Measurements from ENCODE around the gene ZBTB16. TPM values are rescaled to one million over a fixed set of nuclear protein-coding genes. Genes with fewer than 3 reads are reported as not detected.
A peak's percentile ranks its signal among the peaks of the same experiment; 100 is the strongest.

ZBTB16 gene
- total and polyA plus RNA-seq, 8 donors: 3.4 to 55.6 (median 9.5) TPM

DNA sequence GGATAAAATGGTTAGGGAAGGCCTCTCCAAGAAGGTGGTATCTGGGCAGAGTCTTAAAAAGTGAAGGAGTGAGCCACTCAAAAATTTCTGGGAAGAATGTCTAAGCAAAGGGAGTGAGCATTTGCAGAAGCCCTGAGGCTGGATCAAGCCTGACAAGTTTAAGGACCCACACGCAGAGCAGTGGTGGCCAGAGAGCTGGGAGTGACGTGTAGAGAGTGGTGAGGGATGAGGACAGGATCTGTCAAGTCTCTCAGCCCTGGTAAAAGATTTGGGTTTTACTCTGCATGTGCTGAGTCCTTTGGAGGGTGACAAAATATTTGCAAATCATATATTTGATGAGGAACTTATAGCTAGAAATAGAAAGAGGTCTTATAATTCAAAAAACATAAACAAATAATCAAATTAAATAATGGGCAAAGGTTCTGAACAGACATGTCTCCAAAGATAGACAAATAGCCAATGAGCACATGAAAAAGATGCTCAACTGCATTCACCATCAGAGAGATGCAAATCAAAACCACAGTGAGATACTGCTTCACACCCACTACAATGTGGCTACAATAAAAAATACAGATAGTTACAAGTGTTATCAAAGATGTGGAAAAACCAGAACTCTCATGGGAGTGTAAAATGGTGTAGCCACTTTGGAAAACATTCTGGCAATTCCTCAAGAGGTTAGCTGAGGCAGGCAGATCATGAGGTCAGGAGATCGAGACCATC, 129.5 kb downstream of the ZBTB16 start:
- TF ChIP-seq, protein P1, sequence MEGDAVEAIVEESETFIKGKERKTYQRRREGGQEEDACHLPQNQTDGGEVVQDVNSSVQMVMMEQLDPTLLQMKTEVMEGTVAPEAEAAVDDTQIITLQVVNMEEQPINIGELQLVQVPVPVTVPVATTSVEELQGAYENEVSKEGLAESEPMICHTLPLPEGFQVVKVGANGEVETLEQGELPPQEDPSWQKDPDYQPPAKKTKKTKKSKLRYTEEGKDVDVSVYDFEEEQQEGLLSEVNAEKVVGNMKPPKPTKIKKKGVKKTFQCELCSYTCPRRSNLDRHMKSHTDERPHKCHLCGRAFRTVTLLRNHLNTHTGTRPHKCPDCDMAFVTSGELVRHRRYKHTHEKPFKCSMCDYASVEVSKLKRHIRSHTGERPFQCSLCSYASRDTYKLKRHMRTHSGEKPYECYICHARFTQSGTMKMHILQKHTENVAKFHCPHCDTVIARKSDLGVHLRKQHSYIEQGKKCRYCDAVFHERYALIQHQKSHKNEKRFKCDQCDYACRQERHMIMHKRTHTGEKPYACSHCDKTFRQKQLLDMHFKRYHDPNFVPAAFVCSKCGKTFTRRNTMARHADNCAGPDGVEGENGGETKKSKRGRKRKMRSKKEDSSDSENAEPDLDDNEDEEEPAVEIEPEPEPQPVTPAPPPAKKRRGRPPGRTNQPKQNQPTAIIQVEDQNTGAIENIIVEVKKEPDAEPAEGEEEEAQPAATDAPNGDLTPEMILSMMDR (IDR thresholded peaks at IDR 0.05): no peak
- intact Hi-C loops (cut with DNase I): no loop called here
- no peaks in the 10 kb centered on the region for H3K27me3 ChIP-seq
- no peak overlapping the region for H3K4me3 ChIP-seq
- no peak overlapping the region for H3K27ac ChIP-seq
- DNase-seq (no peak), ATAC-seq (no peak)
- peaks cover 0 to 58% of the 10 kb centered on the region in 2 donors for H3K36me3 ChIP-seq
- peaks cover 0 to 25% of the 10 kb centered on the region in 2 donors for H3K4me1 ChIP-seq
- H3K9me3 ChIP-seq: no peaks in the 10 kb centered on the region

DNA sequence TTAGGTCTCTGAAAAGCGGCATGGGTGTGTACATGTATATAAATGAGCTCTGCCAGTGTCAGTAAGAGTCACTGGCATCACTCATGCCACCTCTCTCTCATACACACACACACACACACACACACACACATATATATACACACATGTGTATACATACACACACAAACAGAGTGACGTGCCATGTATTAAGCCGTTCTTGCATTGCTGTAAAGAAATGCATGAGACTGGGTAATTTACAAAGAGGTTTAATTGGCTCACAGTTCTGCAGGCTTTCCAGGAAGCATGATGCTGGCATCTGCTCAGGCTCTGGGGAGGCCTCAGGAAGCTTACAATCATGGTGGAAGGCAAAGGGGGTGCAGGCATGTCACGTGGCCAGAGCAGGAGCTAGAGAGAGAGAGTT, 131.1 kb downstream of the ZBTB16 start:
- H3K36me3 ChIP-seq: peaks cover 0 to 55% of the 10 kb centered on the region in 2 donors
- no peak overlapping the region for H3K27ac ChIP-seq
- no peaks in the 10 kb centered on the region for H3K9me3 ChIP-seq
- peaks cover 0 to 36% of the 10 kb centered on the region in 2 donors for H3K4me1 ChIP-seq
- H3K27me3 ChIP-seq: no peaks in the 10 kb centered on the region
- no peak for ATAC-seq
- no peak for DNase-seq
- H3K4me3 ChIP-seq: no peak overlapping the region
- TF ChIP-seq, protein P1 (IDR thresholded peaks at IDR 0.05): no peak
- intact Hi-C loops (cut with DNase I): no loop called here

DNA sequence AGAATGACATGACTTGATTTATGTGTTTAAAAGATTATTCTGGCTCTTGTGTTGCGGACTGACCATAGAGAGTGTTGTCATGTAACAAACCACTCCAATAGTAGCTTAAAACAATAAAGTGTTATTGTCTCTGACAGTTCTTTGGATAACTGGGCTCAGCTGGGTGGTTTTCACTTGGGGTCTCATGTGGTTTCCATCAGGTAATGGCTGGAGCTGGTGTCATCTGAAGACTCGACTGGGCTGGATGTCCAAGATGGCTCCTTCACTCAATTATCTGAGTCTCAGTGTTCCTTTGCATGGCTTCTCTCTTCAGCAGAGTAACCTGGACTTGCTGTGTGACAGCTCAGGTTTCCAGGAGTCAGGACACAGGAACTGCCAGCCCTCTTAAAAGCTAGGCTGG, 132.4 kb downstream of the ZBTB16 start:
- H3K27me3 ChIP-seq: no peaks in the 10 kb centered on the region
- H3K27ac ChIP-seq: no peak overlapping the region
- H3K4me1 ChIP-seq: peaks cover 4 to 39% of the 10 kb centered on the region in 2 donors
- TF ChIP-seq, protein P1 (IDR thresholded peaks at IDR 0.05): no peak
- DNase-seq (no peak), ATAC-seq (no peak)
- H3K4me3 ChIP-seq: no peak overlapping the region
- intact Hi-C loops (cut with DNase I): no loop called here
- H3K9me3 ChIP-seq: no peaks in the 10 kb centered on the region
- H3K36me3 ChIP-seq: peaks cover 0 to 46% of the 10 kb centered on the region in 2 donors

DNA sequence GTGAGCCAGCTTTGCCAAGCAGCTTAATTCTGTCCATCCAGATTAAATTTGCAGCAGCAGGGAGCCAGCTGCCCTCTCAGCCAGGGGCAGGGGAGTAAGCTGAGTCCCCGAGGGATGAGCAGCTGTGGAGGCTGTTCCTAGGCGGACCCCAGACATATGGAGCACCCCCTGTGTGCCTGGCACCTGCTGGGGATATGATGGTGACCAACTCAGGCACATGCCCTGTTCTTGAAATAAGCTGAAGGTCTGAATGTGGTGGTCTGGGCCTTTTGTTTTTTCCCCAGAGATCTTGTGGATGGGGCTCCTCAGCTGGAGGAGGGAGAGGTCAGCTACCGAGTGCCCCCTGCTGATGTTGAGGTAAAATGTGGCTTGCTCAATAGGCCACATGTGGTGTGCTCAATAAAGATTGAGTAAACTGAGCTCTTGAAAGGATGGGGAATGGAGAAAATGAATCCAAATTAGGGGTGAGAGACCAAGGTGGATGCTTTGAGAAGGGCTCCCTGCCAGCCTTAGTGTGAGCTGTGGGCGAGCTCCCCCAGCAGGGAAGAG, 133.4 kb downstream of the ZBTB16 start:
- TF ChIP-seq, protein P1 (IDR thresholded peaks at IDR 0.05): no peak
- ATAC-seq (no peak), DNase-seq (no peak)
- H3K9me3 ChIP-seq: no peaks in the 10 kb centered on the region
- peaks cover 0 to 36% of the 10 kb centered on the region in 2 donors for H3K36me3 ChIP-seq
- intact Hi-C loops (cut with DNase I): no loop called here
- H3K27ac ChIP-seq: peak overlapping the region in 1 of 2 donors; percentile 2
- no peaks in the 10 kb centered on the region for H3K27me3 ChIP-seq
- H3K4me3 ChIP-seq: no peak overlapping the region
- peaks cover 15 to 43% of the 10 kb centered on the region in 2 donors for H3K4me1 ChIP-seq

Data from left lung (tissue), 10 donors.